ENCODE results near the gene FAM184A. TPM values are rescaled to one million over a fixed set of nuclear protein-coding genes. Genes with fewer than 3 reads are reported as not detected.
A peak's percentile ranks its signal among the peaks of the same experiment; 100 is the strongest.

Gene FAM184A
- total RNA-seq, 1 donor from 2014 or later = 3.1 TPM

DNA sequence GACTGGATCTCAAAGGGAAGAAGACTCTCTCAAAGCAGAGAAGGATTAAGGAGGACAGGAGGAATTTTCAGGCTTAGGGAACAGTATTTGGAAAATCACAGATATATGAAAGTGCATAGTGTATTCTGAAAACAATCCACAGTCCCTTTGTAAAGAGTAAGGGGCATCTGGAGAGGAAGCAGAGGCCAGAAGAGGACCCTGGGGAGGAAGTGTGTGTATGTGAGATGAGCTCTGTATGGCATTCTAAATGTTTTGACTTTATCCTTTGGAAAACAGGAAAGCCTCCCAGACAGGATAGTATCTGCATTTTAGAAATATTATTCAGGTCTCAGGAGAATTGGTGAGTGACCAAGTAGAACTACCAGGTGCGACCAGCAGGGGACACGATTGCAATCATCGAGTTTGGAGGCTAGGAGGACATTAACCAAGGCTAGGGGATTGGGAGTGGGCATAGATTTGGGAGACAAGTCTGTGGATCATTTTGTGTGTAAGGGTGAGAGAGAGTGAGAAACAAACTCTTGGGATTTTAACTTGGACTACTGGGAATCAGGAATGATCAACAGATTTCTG is 38.3 kb upstream of the FAM184A start:
- H3K4me1 ChIP-seq = no peaks in the 10 kb centered on the region
- H3K9me3 ChIP-seq = no peaks in the 10 kb centered on the region
- H3K27ac ChIP-seq = no peak overlapping the region
- intact Hi-C loops (cut with DNase I) = loop anchor here (10.0 kb wide), 1 partner anchor 222 kb away; the partner anchor contains the start of gene ASF1A
- no peaks in the 10 kb centered on the region for H3K27me3 ChIP-seq
- H3K36me3 ChIP-seq = no peaks in the 10 kb centered on the region
- H3K4me3 ChIP-seq = no peak overlapping the region
- TF ChIP-seq, protein P1, sequence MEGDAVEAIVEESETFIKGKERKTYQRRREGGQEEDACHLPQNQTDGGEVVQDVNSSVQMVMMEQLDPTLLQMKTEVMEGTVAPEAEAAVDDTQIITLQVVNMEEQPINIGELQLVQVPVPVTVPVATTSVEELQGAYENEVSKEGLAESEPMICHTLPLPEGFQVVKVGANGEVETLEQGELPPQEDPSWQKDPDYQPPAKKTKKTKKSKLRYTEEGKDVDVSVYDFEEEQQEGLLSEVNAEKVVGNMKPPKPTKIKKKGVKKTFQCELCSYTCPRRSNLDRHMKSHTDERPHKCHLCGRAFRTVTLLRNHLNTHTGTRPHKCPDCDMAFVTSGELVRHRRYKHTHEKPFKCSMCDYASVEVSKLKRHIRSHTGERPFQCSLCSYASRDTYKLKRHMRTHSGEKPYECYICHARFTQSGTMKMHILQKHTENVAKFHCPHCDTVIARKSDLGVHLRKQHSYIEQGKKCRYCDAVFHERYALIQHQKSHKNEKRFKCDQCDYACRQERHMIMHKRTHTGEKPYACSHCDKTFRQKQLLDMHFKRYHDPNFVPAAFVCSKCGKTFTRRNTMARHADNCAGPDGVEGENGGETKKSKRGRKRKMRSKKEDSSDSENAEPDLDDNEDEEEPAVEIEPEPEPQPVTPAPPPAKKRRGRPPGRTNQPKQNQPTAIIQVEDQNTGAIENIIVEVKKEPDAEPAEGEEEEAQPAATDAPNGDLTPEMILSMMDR (IDR thresholded peaks at IDR 0.05) = no peak
- no peak for DNase-seq (ENCODE audit: low spot score in 2 of 2)

DNA sequence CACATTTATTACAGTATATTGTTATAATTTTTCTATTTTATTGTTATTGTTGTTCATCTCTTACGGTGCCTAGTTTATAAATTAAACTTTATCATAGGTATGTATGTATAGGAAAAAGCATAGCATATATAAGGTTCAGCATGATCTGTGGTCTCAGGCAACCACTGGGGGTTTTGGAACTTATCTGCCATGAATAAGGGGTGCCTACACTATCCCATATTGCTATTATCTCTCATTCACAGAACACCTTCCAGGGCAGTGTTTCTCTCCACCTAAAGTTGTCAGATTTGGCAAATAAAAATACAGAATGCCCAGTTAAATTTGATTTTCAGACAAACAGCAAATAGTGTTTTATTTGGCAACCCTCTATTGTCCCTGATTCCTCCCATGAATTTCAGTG is 35.5 kb upstream of the FAM184A start:
- Histone ChIP-seq H3K9me3 (no peaks in the 10 kb centered on the region), H3K4me3 (no peak overlapping the region), H3K27ac (no peak overlapping the region), H3K36me3 (no peaks in the 10 kb centered on the region), H3K4me1 (no peaks in the 10 kb centered on the region), H3K27me3 (no peaks in the 10 kb centered on the region)
- no peak for DNase-seq (ENCODE audit: low spot score in 2 of 2)
- intact Hi-C loops (cut with DNase I) = loop anchor here (10.0 kb wide), 1 partner anchor 219 kb away; the partner anchor contains the start of gene ASF1A
- TF ChIP-seq, protein P1 (IDR thresholded peaks at IDR 0.05) = no peak

DNA sequence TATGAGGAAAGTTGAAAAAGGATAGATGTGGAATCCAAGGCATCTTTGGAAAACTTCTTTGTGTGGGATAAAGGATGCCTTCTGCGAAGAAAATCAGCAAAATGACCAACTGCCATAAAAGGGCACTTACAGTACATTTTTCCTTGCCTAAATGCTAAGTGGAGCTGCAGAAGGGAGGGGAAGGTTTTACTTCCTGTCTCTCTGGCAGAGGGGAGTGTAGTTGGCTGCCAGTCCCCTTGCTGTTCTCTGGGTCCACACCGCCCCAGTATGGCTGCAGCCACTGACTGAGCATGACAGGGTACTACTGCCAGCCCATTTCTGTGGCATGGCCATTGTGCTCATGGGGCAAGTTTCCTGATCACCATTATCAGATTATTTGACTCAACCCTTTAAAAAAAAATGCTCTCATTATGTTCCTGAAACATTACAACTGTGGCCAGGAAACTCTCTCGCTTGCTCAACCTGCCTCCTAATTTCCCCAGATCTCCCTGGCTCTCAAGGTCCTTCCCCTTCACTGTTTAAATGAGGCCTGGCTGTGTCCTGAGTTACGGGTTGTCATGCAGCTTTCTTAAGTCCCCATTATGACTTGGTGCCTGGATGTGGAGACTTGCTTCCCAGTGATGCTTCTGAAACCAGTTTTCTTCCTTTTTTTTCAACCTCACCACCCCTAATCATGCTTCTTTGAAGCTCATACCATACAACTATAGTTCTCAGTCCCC is 34.5 kb upstream of the FAM184A start:
- intact Hi-C loops (cut with DNase I) = loop anchor here (10.0 kb wide), 1 partner anchor 218 kb away; the partner anchor contains the start of gene ASF1A
- Histone ChIP-seq H3K4me3 (no peak overlapping the region), H3K9me3 (no peaks in the 10 kb centered on the region), H3K27ac (no peak overlapping the region), H3K4me1 (no peaks in the 10 kb centered on the region), H3K27me3 (no peaks in the 10 kb centered on the region), H3K36me3 (no peaks in the 10 kb centered on the region)
- DNase-seq (ENCODE audit: low spot score in 2 of 2) = peak in 1 of 2 donors; percentile 65
- TF ChIP-seq, protein P1 (IDR thresholded peaks at IDR 0.05) = no peak

DNA sequence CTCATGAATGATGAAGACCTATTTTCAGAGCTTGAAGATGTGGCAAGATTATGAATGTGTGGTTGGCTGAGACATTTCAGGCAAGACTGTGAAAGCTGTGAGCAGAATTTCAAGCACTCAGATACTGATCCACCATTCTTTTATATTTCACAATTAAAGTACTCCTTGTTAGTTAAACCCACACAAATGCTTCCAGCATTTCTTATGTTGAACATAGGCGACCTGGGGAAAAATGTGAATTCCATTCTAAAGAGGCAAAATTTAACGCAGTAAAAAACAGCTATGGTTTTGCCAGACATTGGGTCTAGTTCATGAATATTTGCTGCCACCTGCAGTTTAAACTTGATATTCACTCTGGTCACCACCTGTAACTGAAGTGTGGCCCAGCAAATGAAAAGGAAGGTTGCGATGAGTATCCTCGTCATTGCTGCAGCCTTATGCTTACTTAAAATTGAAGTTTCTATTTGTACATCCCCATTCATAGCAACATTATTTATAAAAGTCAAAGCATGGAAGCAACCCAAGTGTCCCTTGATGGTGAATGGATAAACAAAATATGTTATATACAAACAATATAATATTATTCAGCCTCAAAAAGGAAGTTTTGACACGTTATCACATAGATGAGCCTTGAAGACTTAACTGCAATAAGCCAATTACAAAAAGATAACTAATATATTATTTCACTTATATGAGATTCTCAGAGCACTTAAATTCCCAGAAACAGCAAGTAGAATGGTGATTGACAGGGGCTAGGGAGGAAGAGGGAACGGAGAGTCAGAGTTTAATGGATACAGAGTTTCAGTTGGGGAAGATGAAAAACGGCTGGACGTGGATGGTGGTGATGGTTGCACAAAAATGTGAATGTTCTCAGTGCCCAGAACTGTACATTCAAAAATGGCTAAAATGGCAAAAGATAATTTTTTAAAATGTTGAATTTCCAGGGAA is 32.4 kb upstream of the FAM184A start:
- Histone ChIP-seq H3K27ac (no peak overlapping the region), H3K27me3 (no peaks in the 10 kb centered on the region), H3K9me3 (no peaks in the 10 kb centered on the region), H3K4me1 (no peaks in the 10 kb centered on the region), H3K36me3 (no peaks in the 10 kb centered on the region), H3K4me3 (no peak overlapping the region)
- no peak for DNase-seq (ENCODE audit: low spot score in 2 of 2)
- TF ChIP-seq, protein P1 (IDR thresholded peaks at IDR 0.05) = peak; percentile 47 to 70 (median 48)
- intact Hi-C loops (cut with DNase I) = loop anchor here (1.0 to 10.0 kb wide), 3 partner anchors 32 to 216 kb away; partner anchors contain the start of genes ASF1A and FAM184A

DNA sequence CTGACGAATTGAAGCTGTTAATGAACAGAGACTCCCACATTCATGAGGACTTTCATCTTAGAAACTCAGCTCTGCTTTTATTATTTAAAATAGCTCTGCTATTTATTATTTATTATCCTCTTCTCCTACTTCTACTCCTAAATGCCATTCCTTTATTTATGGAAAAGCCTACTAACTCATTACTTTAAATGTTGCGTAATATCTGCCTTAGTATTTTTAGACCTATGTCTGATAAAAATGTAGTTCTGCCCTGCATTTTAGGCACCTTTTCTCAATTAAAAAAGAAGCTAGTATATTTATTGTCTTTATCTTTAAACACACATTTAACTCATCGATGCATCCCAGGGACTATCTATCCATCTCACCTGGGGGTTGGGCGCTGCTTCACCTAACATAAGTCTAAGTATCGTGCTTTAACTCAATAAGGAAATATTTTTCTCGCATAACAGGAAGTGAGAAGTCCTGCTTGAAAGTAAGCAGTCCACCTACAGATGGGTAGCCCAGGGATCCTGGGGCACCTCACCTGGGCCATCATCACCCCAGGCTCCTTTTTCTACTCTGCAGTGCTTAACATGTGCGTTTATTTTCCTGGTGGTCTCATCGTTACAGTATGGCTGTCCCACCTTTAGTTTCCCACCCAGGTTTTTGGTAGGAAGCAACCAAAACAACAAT is 31.3 kb upstream of the FAM184A start:
- no peaks in the 10 kb centered on the region for H3K27me3 ChIP-seq
- no peak for DNase-seq (ENCODE audit: low spot score in 2 of 2)
- no peaks in the 10 kb centered on the region for H3K4me1 ChIP-seq
- H3K36me3 ChIP-seq = no peaks in the 10 kb centered on the region
- no peaks in the 10 kb centered on the region for H3K9me3 ChIP-seq
- intact Hi-C loops (cut with DNase I) = loop anchor here (1.0 to 10.0 kb wide), 3 partner anchors 31 to 215 kb away; partner anchors contain the start of genes ASF1A and FAM184A
- H3K4me3 ChIP-seq = no peak overlapping the region
- TF ChIP-seq, protein P1 (IDR thresholded peaks at IDR 0.05) = no peak
- H3K27ac ChIP-seq = no peak overlapping the region
